Measurements from ENCODE around the gene SLC8B1. TPM values are rescaled to one million over a fixed set of nuclear protein-coding genes. Genes with fewer than 3 reads are reported as not detected.

SLC8B1 gene
- polyA plus RNA-seq, 1 donor from 2014 or later, result 1.1 TPM

- Histone ChIP-seq H3K9me2 (ENCODE audit: insufficient read depth, low read length) (no peaks in the 10 kb centered on the region), H4K20me1 (ENCODE audit: insufficient read depth) (no peaks in the 10 kb centered on the region), H3K36me3 (ENCODE audit: insufficient read depth, low read length) (no peaks in the 10 kb centered on the region), H3K4me3 (ENCODE audit: low read length) (no peak overlapping the region), H3K27me3 (ENCODE audit: insufficient read depth, low read depth, low read length) (no peaks in the 10 kb centered on the region), H3K27ac (ENCODE audit: low read length) (no peak overlapping the region), H3K9me3 (ENCODE audit: low read length) (no peaks in the 10 kb centered on the region), H3K79me2 (replicated peaks; ENCODE audit: insufficient read depth, low read length) (no peaks in the 10 kb centered on the region), H3K9ac (ENCODE audit: low read length) (no peak overlapping the region), H3K4me2 (ENCODE audit: low read length) (no peak overlapping the region), H3F3A (ENCODE audit: insufficient read depth, low read length, poor library complexity, severe bottlenecking) (no peaks in the 10 kb centered on the region), H2AFZ (ENCODE audit: low read depth, low read length) (no peak overlapping the region)
- TF ChIP-seq REST (IDR thresholded peaks at IDR 0.05; ENCODE audit: borderline replicate concordance), result no peak
- TF ChIP-seq MXI1 (conservative IDR thresholded peaks at IDR 0.05; ENCODE audit: poor library complexity, severe bottlenecking), result no peak
- TF ChIP-seq SMC3 (conservative IDR thresholded peaks at IDR 0.05; ENCODE audit: poor library complexity), result no peak
- TF ChIP-seq RAD21 (conservative IDR thresholded peaks at IDR 0.05), result no peak
- TF ChIP-seq POLR2AphosphoS5 (IDR thresholded peaks at IDR 0.05), result no peak
- TF ChIP-seq EZH2 (IDR thresholded peaks at IDR 0.05; ENCODE audit: borderline replicate concordance, insufficient read depth, low read length, poor library complexity, severe bottlenecking), result no peak
- no peak for TF ChIP-seq CTCF (IDR thresholded peaks at IDR 0.05; ENCODE audit: poor library complexity, severe bottlenecking)
- TF ChIP-seq TAF1 (IDR thresholded peaks at IDR 0.05; ENCODE audit: low read depth), result no peak
- TF ChIP-seq EP300 (conservative IDR thresholded peaks at IDR 0.05; ENCODE audit: poor library complexity, severe bottlenecking), result no peak
Measured at GRCh38 chr12:113260127-113260526, 74.8 kb downstream of the SLC8B1 start.

- Histone ChIP-seq H3K9me3 (ENCODE audit: low read length) (no peaks in the 10 kb centered on the region), H4K20me1 (ENCODE audit: insufficient read depth) (no peaks in the 10 kb centered on the region), H3K27ac (ENCODE audit: low read length) (no peak overlapping the region), H3K27me3 (ENCODE audit: insufficient read depth, low read depth, low read length) (no peaks in the 10 kb centered on the region), H3K79me2 (replicated peaks; ENCODE audit: insufficient read depth, low read length) (no peaks in the 10 kb centered on the region), H3K36me3 (ENCODE audit: insufficient read depth, low read length) (no peaks in the 10 kb centered on the region), H3K9ac (ENCODE audit: low read length) (no peak overlapping the region), H2AFZ (ENCODE audit: low read depth, low read length) (no peak overlapping the region), H3K9me2 (ENCODE audit: insufficient read depth, low read length) (no peaks in the 10 kb centered on the region), H3K4me3 (ENCODE audit: low read length) (no peak overlapping the region), H3F3A (ENCODE audit: insufficient read depth, low read length, poor library complexity, severe bottlenecking) (no peaks in the 10 kb centered on the region), H3K4me2 (ENCODE audit: low read length) (no peak overlapping the region)
- TF ChIP-seq EP300 (conservative IDR thresholded peaks at IDR 0.05; ENCODE audit: poor library complexity, severe bottlenecking), result no peak
- TF ChIP-seq MXI1 (conservative IDR thresholded peaks at IDR 0.05; ENCODE audit: poor library complexity, severe bottlenecking), result no peak
- no peak for TF ChIP-seq TAF1 (IDR thresholded peaks at IDR 0.05; ENCODE audit: low read depth)
- no peak for TF ChIP-seq RAD21 (conservative IDR thresholded peaks at IDR 0.05)
- no peak for TF ChIP-seq SMC3 (conservative IDR thresholded peaks at IDR 0.05; ENCODE audit: poor library complexity)
- no peak for TF ChIP-seq REST (IDR thresholded peaks at IDR 0.05; ENCODE audit: borderline replicate concordance)
- TF ChIP-seq CTCF (IDR thresholded peaks at IDR 0.05; ENCODE audit: poor library complexity, severe bottlenecking), result no peak
- TF ChIP-seq EZH2 (IDR thresholded peaks at IDR 0.05; ENCODE audit: borderline replicate concordance, insufficient read depth, low read length, poor library complexity, severe bottlenecking), result no peak
- no peak for TF ChIP-seq POLR2AphosphoS5 (IDR thresholded peaks at IDR 0.05)
Measured at GRCh38 chr12:113257564-113257963, 77.3 kb downstream of the SLC8B1 start.

All from neural cell (in vitro differentiated cells).